ENCODE measurements around the gene IFT81. TPM values are rescaled to one million over a fixed set of nuclear protein-coding genes. Genes with fewer than 3 reads are reported as not detected.
A peak's percentile ranks its signal among the peaks of the same experiment; 100 is the strongest.

Gene IFT81
- polyA plus RNA-seq, 1 experiment: 6.6 TPM

DNA sequence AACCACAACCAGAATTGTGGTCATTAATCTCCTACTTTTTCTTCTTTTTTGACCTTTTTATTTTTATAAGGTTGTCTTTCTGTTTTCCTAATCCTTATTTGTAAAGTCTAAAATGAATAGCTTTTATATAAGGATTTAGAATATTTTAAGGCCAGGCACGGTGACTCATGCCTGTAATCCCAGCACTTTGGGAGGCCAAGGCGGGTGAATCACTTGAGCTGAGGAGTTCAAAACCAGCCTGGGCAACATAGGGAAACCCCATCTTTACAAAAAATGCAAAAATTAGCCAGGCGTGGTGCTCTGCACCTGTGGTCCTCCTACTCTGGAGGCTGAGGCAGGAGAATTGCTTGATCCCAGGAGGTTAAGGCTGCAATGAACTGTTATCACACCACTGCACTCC, 55.1 kb downstream of the IFT81 start:
- CTCF ChIA-PET: interaction anchor here (1.1 to 2.2 kb wide), 3 partner anchors 34 to 71 kb away, joined by 4 to 5 read pairs (median 4); no protein-coding TSS in a partner anchor
- Histone ChIP-seq H3K36me3 (ENCODE audit: control insufficient read depth, insufficient read depth, low read length) (no peaks in the 10 kb centered on the region), H3K4me3 (ENCODE audit: low read depth, low read length) (no peak overlapping the region), H3K27me3 (ENCODE audit: control insufficient read depth, insufficient read depth, low read length) (no peaks in the 10 kb centered on the region)
- TF ChIP-seq, protein P1, sequence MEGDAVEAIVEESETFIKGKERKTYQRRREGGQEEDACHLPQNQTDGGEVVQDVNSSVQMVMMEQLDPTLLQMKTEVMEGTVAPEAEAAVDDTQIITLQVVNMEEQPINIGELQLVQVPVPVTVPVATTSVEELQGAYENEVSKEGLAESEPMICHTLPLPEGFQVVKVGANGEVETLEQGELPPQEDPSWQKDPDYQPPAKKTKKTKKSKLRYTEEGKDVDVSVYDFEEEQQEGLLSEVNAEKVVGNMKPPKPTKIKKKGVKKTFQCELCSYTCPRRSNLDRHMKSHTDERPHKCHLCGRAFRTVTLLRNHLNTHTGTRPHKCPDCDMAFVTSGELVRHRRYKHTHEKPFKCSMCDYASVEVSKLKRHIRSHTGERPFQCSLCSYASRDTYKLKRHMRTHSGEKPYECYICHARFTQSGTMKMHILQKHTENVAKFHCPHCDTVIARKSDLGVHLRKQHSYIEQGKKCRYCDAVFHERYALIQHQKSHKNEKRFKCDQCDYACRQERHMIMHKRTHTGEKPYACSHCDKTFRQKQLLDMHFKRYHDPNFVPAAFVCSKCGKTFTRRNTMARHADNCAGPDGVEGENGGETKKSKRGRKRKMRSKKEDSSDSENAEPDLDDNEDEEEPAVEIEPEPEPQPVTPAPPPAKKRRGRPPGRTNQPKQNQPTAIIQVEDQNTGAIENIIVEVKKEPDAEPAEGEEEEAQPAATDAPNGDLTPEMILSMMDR (IDR thresholded peaks at IDR 0.05; ENCODE audit: insufficient read depth, low read depth, low read length): no peak
- POLR2A ChIA-PET: interaction anchor here (0.7 kb wide), 1 partner anchor 69 kb away, joined by 3 read pairs; no protein-coding TSS in a partner anchor
- no peak for DNase-seq (ENCODE audit: low read depth)

DNA sequence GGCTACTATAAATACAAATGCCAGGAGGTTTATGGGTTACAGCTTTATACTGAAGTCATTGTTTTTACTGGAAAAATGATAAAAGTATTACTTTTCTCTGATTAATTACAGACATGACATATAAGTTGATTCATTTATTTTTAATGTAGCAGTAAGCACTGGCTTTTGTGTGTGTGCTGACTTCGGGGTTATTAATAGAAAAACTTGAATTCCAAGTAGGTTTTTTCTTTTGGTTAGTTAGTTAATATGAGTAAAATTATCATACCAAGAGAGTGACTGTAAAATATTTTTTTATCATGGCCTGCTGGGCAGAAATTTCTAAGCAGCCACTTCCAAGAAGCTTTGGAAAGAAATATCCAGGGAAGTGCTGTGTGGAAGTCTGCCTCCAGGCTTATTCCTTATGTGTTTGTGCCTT, 56.4 kb downstream of the IFT81 start:
- peak; percentile 85 for DNase-seq (ENCODE audit: low read depth)
- no peaks in the 10 kb centered on the region for H3K27me3 ChIP-seq (ENCODE audit: control insufficient read depth, insufficient read depth, low read length)
- peaks cover 2% of the 10 kb centered on the region for H3K36me3 ChIP-seq (ENCODE audit: control insufficient read depth, insufficient read depth, low read length)
- ChIA-PET CTCF (interaction anchor here (0.9 to 2.2 kb wide), 4 partner anchors 12 to 72 kb away, joined by 3 to 4 read pairs (median 4); no protein-coding TSS in a partner anchor), POLR2A (interaction anchor here (0.7 kb wide), 1 partner anchor 100 kb away, joined by 3 read pairs; the partner anchor contains the start of gene ATP2A2)
- TF ChIP-seq, protein P1 (IDR thresholded peaks at IDR 0.05; ENCODE audit: insufficient read depth, low read depth, low read length): no peak
- no peak overlapping the region for H3K4me3 ChIP-seq (ENCODE audit: low read depth, low read length)

DNA sequence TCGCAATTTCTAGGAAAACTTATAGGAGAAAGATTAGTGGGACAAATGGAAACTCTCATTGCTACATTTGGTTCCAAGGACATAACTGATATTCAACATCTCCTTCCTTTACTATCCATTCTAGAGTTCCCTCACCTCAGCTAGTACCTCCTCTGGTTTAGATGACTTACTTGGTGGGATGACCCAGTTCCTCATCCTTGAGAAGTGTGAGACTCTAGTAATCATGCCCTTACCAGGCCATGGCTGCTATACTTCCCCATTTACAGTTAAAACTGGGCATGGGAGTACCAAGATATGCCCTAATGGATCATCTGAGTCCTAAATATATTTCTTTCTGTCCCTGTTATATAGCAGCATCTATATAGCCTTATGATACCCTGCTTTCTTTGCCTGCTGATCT, 58.1 kb downstream of the IFT81 start:
- H3K36me3 ChIP-seq (ENCODE audit: control insufficient read depth, insufficient read depth, low read length): peaks cover 2% of the 10 kb centered on the region
- no peaks in the 10 kb centered on the region for H3K27me3 ChIP-seq (ENCODE audit: control insufficient read depth, insufficient read depth, low read length)
- no peak for DNase-seq (ENCODE audit: low read depth)
- TF ChIP-seq, protein P1 (IDR thresholded peaks at IDR 0.05; ENCODE audit: insufficient read depth, low read depth, low read length): no peak
- POLR2A ChIA-PET: no interaction called here
- no peak overlapping the region for H3K4me3 ChIP-seq (ENCODE audit: low read depth, low read length)
- CTCF ChIA-PET: interaction anchor here (1.2 kb wide), 1 partner anchor 21 kb away, joined by 4 read pairs; no protein-coding TSS in a partner anchor

DNA sequence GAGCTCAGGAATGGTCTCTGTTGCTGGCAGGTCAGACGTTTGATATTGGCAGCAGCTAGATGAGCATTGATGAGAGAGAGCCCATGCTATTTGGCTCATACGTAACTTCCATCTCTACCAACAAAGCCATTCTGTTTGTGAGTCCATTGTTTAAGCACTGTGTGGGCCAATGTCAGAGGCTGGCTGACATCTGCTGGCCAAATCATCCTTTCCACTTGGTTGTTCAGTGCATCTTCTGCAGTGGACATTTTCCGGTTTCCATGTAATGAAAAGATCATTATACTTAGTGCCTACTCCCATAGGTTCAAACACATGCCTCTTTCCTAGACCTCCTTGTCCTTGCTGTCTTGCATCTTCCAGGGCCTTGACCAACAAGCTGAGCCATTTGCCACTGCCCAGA, 59.2 kb downstream of the IFT81 start:
- Histone ChIP-seq H3K36me3 (ENCODE audit: control insufficient read depth, insufficient read depth, low read length) (peaks cover 2% of the 10 kb centered on the region), H3K4me3 (ENCODE audit: low read depth, low read length) (no peak overlapping the region), H3K27me3 (ENCODE audit: control insufficient read depth, insufficient read depth, low read length) (no peaks in the 10 kb centered on the region)
- TF ChIP-seq, protein P1 (IDR thresholded peaks at IDR 0.05; ENCODE audit: insufficient read depth, low read depth, low read length): no peak
- ChIA-PET POLR2A (no interaction called here), CTCF (no interaction called here)
- DNase-seq (ENCODE audit: low read depth): no peak

DNA sequence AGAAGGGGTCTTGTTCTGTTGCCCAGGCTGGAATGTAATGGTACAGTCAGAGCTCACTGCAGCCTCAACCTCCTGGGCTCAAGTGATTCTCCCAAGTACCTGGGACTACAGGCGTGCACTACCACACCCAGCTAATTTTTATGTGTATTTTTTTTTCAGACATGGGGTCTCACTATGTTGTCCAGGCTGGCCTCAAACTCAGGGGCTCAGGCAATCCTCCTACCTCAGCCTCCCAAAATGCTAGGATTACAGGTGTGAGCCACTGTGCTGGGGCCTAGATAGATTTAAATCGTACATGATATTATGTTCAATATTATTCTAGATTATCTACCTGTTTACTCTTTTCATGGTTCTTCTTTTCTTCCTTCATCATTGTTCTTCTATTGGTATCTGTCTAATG, 61.5 kb downstream of the IFT81 start:
- CTCF ChIA-PET: interaction anchor here (1.3 kb wide), 1 partner anchor 84 kb away, joined by 3 read pairs; no protein-coding TSS in a partner anchor
- Histone ChIP-seq H3K4me3 (ENCODE audit: low read depth, low read length) (no peak overlapping the region), H3K36me3 (ENCODE audit: control insufficient read depth, insufficient read depth, low read length) (peaks cover 2% of the 10 kb centered on the region), H3K27me3 (ENCODE audit: control insufficient read depth, insufficient read depth, low read length) (no peaks in the 10 kb centered on the region)
- TF ChIP-seq, protein P1 (IDR thresholded peaks at IDR 0.05; ENCODE audit: insufficient read depth, low read depth, low read length): no peak
- DNase-seq (ENCODE audit: low read depth): no peak
- POLR2A ChIA-PET: no interaction called here
